Measurements from ENCODE around the gene OPN1MW3.
"Not testable (repeated sequence)": the region's sequence is repeated elsewhere in the genome, so short reads cannot be mapped to it uniquely, and the experiment has no call there.

The OPN1MW3 gene

GRCh38 chrX:154257282-154257681 lies at the start of gene OPN1MW3:
TSS of gene OPN1MW3 (plus strand) at chrX:154257582. CDS start at chrX:154257620, 38 bp downstream.
- H3K4me1 ChIP-seq (ENCODE audit: insufficient read depth, low read length); H3K27ac ChIP-seq (ENCODE audit: low read length); H3K9me3 ChIP-seq (ENCODE audit: insufficient read depth, low read depth, low read length); H3K27me3 ChIP-seq (ENCODE audit: insufficient read depth, low read length); H3K36me3 ChIP-seq (ENCODE audit: insufficient read depth, low read depth, low read length); H3K9ac ChIP-seq (ENCODE audit: low read depth, low read length); H3K4me3 ChIP-seq (ENCODE audit: low read length): not testable (repeated sequence)

GRCh38 chrX:154209670-154210418 lies 47.5 kb upstream of the OPN1MW3 start:
- not testable (repeated sequence) for H3K27me3 ChIP-seq (ENCODE audit: insufficient read depth, low read length); H3K27ac ChIP-seq (ENCODE audit: low read length); H3K9ac ChIP-seq (ENCODE audit: low read depth, low read length); H3K4me3 ChIP-seq (ENCODE audit: low read length); H3K9me3 ChIP-seq (ENCODE audit: insufficient read depth, low read depth, low read length); H3K4me1 ChIP-seq (ENCODE audit: insufficient read depth, low read length); H3K36me3 ChIP-seq (ENCODE audit: insufficient read depth, low read depth, low read length)

GRCh38 chrX:154211057-154211456 lies 46.3 kb upstream of the OPN1MW3 start:
- not testable (repeated sequence) for H3K27me3 ChIP-seq (ENCODE audit: insufficient read depth, low read length); H3K4me3 ChIP-seq (ENCODE audit: low read length); H3K4me1 ChIP-seq (ENCODE audit: insufficient read depth, low read length); H3K9me3 ChIP-seq (ENCODE audit: insufficient read depth, low read depth, low read length); H3K36me3 ChIP-seq (ENCODE audit: insufficient read depth, low read depth, low read length); H3K9ac ChIP-seq (ENCODE audit: low read depth, low read length); H3K27ac ChIP-seq (ENCODE audit: low read length)

GRCh38 chrX:154211499-154211898 lies 45.9 kb upstream of the OPN1MW3 start:
- not testable (repeated sequence) for H3K4me3 ChIP-seq (ENCODE audit: low read length); H3K27me3 ChIP-seq (ENCODE audit: insufficient read depth, low read length); H3K36me3 ChIP-seq (ENCODE audit: insufficient read depth, low read depth, low read length)

GRCh38 chrX:154219456-154219855 lies 37.9 kb upstream of the OPN1MW3 start, which contains the start of gene OPN1MW2:
TSS of gene OPN1MW2 (plus strand) at chrX:154219756. CDS start at chrX:154219816, 60 bp downstream.
- H3K36me3 ChIP-seq (ENCODE audit: insufficient read depth, low read depth, low read length); H3K9ac ChIP-seq (ENCODE audit: low read depth, low read length); H3K4me3 ChIP-seq (ENCODE audit: low read length); H3K4me1 ChIP-seq (ENCODE audit: insufficient read depth, low read length); H3K27me3 ChIP-seq (ENCODE audit: insufficient read depth, low read length); H3K9me3 ChIP-seq (ENCODE audit: insufficient read depth, low read depth, low read length); H3K27ac ChIP-seq (ENCODE audit: low read length): not testable (repeated sequence)

More at GRCh38 chrX:154211499-154211898, 45.9 kb upstream of the OPN1MW3 start:
- not testable (repeated sequence) for H3K9me3 ChIP-seq (ENCODE audit: insufficient read depth, low read depth, low read length); H3K27ac ChIP-seq (ENCODE audit: low read length); H3K9ac ChIP-seq (ENCODE audit: low read depth, low read length); H3K4me1 ChIP-seq (ENCODE audit: insufficient read depth, low read length)

- H3K36me3 ChIP-seq (ENCODE audit: insufficient read depth, low read depth, low read length); H3K9ac ChIP-seq (ENCODE audit: low read depth, low read length); H3K4me1 ChIP-seq (ENCODE audit: insufficient read depth, low read length); H3K9me3 ChIP-seq (ENCODE audit: insufficient read depth, low read depth, low read length); H3K27ac ChIP-seq (ENCODE audit: low read length); H3K4me3 ChIP-seq (ENCODE audit: low read length); H3K27me3 ChIP-seq (ENCODE audit: insufficient read depth, low read length): not testable (repeated sequence)
These were observed 32.1 kb upstream of the OPN1MW3 start for GRCh38 chrX:154225292-154225691.

- not testable (repeated sequence) for H3K4me1 ChIP-seq (ENCODE audit: insufficient read depth, low read length); H3K9ac ChIP-seq (ENCODE audit: low read depth, low read length); H3K27ac ChIP-seq (ENCODE audit: low read length); H3K4me3 ChIP-seq (ENCODE audit: low read length); H3K36me3 ChIP-seq (ENCODE audit: insufficient read depth, low read depth, low read length); H3K9me3 ChIP-seq (ENCODE audit: insufficient read depth, low read depth, low read length); H3K27me3 ChIP-seq (ENCODE audit: insufficient read depth, low read length)
These were observed 30.7 kb upstream of the OPN1MW3 start for GRCh38 chrX:154226706-154227105.

- H3K4me3 ChIP-seq (ENCODE audit: low read length); H3K27me3 ChIP-seq (ENCODE audit: insufficient read depth, low read length); H3K9me3 ChIP-seq (ENCODE audit: insufficient read depth, low read depth, low read length); H3K9ac ChIP-seq (ENCODE audit: low read depth, low read length); H3K27ac ChIP-seq (ENCODE audit: low read length); H3K4me1 ChIP-seq (ENCODE audit: insufficient read depth, low read length); H3K36me3 ChIP-seq (ENCODE audit: insufficient read depth, low read depth, low read length): not testable (repeated sequence)
These were observed 25.9 kb upstream of the OPN1MW3 start for GRCh38 chrX:154231443-154231842.

GRCh38 chrX:154233620-154234019 lies 23.8 kb upstream of the OPN1MW3 start:
- H3K4me1 ChIP-seq (ENCODE audit: insufficient read depth, low read length); H3K9ac ChIP-seq (ENCODE audit: low read depth, low read length); H3K27me3 ChIP-seq (ENCODE audit: insufficient read depth, low read length); H3K4me3 ChIP-seq (ENCODE audit: low read length); H3K27ac ChIP-seq (ENCODE audit: low read length); H3K36me3 ChIP-seq (ENCODE audit: insufficient read depth, low read depth, low read length); H3K9me3 ChIP-seq (ENCODE audit: insufficient read depth, low read depth, low read length): not testable (repeated sequence)

- H3K27ac ChIP-seq (ENCODE audit: low read length); H3K4me3 ChIP-seq (ENCODE audit: low read length); H3K9ac ChIP-seq (ENCODE audit: low read depth, low read length); H3K36me3 ChIP-seq (ENCODE audit: insufficient read depth, low read depth, low read length); H3K4me1 ChIP-seq (ENCODE audit: insufficient read depth, low read length); H3K9me3 ChIP-seq (ENCODE audit: insufficient read depth, low read depth, low read length); H3K27me3 ChIP-seq (ENCODE audit: insufficient read depth, low read length): not testable (repeated sequence)
These were observed 18.3 kb upstream of the OPN1MW3 start for GRCh38 chrX:154238939-154239559.

- not testable (repeated sequence) for H3K9ac ChIP-seq (ENCODE audit: low read depth, low read length); H3K36me3 ChIP-seq (ENCODE audit: insufficient read depth, low read depth, low read length); H3K27me3 ChIP-seq (ENCODE audit: insufficient read depth, low read length); H3K4me1 ChIP-seq (ENCODE audit: insufficient read depth, low read length); H3K9me3 ChIP-seq (ENCODE audit: insufficient read depth, low read depth, low read length); H3K4me3 ChIP-seq (ENCODE audit: low read length); H3K27ac ChIP-seq (ENCODE audit: low read length)
These were observed 17.3 kb upstream of the OPN1MW3 start for GRCh38 chrX:154239982-154240503.

- not testable (repeated sequence) for H3K9ac ChIP-seq (ENCODE audit: low read depth, low read length); H3K4me3 ChIP-seq (ENCODE audit: low read length); H3K27me3 ChIP-seq (ENCODE audit: insufficient read depth, low read length); H3K4me1 ChIP-seq (ENCODE audit: insufficient read depth, low read length); H3K27ac ChIP-seq (ENCODE audit: low read length); H3K36me3 ChIP-seq (ENCODE audit: insufficient read depth, low read depth, low read length); H3K9me3 ChIP-seq (ENCODE audit: insufficient read depth, low read depth, low read length)
These were observed 9.9 kb upstream of the OPN1MW3 start for GRCh38 chrX:154247377-154248045.

All from iPS-20b (cell line).